ENCODE data around the gene PYGM.

Gene PYGM

GRCh38 chr11:64766881-64767280 is 7.1 kb upstream of the PYGM start:
- DNase-seq (ENCODE audit: insufficient read length, low spot score) = no peak
- FAIRE-seq = no peak
- TF ChIP-seq, protein P1, sequence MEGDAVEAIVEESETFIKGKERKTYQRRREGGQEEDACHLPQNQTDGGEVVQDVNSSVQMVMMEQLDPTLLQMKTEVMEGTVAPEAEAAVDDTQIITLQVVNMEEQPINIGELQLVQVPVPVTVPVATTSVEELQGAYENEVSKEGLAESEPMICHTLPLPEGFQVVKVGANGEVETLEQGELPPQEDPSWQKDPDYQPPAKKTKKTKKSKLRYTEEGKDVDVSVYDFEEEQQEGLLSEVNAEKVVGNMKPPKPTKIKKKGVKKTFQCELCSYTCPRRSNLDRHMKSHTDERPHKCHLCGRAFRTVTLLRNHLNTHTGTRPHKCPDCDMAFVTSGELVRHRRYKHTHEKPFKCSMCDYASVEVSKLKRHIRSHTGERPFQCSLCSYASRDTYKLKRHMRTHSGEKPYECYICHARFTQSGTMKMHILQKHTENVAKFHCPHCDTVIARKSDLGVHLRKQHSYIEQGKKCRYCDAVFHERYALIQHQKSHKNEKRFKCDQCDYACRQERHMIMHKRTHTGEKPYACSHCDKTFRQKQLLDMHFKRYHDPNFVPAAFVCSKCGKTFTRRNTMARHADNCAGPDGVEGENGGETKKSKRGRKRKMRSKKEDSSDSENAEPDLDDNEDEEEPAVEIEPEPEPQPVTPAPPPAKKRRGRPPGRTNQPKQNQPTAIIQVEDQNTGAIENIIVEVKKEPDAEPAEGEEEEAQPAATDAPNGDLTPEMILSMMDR (IDR thresholded peaks at IDR 0.05; ENCODE audit: insufficient read depth, missing control alignments) = no peak

GRCh38 chr11:64765851-64766665 is 6.3 kb upstream of the PYGM start:
- TF ChIP-seq, protein P1 (IDR thresholded peaks at IDR 0.05; ENCODE audit: insufficient read depth, missing control alignments) = no peak
- FAIRE-seq = no peak
- DNase-seq (ENCODE audit: insufficient read length, low spot score) = no peak

GRCh38 chr11:64765291-64765850 is 5.6 kb upstream of the PYGM start:
- no peak for FAIRE-seq

GRCh38 chr11:64764753-64765152 is 5.0 kb upstream of the PYGM start:
- FAIRE-seq (no peak), DNase-seq (ENCODE audit: insufficient read length, low spot score) (no peak)
- TF ChIP-seq, protein P1 (IDR thresholded peaks at IDR 0.05; ENCODE audit: insufficient read depth, missing control alignments) = no peak

More at GRCh38 chr11:64765291-64765850, 5.6 kb upstream of the PYGM start:
- TF ChIP-seq, protein P1 (IDR thresholded peaks at IDR 0.05; ENCODE audit: insufficient read depth, missing control alignments) = no peak
- no peak for DNase-seq (ENCODE audit: insufficient read length, low spot score)

DNA sequence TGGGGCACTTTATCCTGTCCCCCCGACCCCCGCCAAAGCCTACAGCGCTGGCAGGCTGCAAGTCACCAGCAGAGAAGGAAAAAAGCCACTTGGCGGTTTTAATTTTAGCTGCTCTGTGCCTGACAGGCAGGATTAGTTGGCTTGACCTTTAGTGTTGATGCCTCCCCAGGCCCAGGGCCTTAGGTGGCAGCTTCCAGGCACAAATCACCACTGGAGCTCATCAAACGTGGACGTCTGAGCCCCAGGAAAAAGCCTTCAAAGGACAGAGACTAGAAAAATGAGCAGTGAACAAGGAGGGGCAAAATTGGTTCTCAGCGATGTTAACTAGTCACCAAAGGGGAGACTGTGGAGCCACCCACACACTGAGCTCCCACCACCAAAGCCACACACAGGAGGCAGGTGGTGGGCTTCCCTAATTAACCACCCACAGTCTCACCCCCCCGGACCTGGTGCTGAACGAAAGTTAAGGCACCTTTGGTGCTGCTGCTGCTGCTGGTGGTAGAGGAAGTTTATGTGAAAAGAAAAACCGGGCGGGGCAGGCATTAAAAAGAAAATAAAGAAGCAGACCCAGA is 4.4 kb upstream of the PYGM start:
- FAIRE-seq (no peak), DNase-seq (ENCODE audit: insufficient read length, low spot score) (no peak)
- TF ChIP-seq, protein P1 (IDR thresholded peaks at IDR 0.05; ENCODE audit: insufficient read depth, missing control alignments) = no peak

- TF ChIP-seq, protein P1 (IDR thresholded peaks at IDR 0.05; ENCODE audit: insufficient read depth, missing control alignments) = no peak
- DNase-seq (ENCODE audit: insufficient read length, low spot score) = no peak
- no peak for FAIRE-seq
These were observed 3.8 kb upstream of the PYGM start for GRCh38 chr11:64763526-64764039.
